Gastrocnemius medialis (tissue), 4 donors: Measurements from ENCODE around the gene RSBN1L.

Experiments
- POLR2A ChIP-seq, 2 donors: fragments of 450-650 bp; IDR thresholded peaks; one replicate each; pipeline ENCODE4 v1.6.1; 2017; ENCODE audit warnings: antibody characterized with exemption in 2 of 2, mild to moderate bottlenecking in 2 of 2, moderate library complexity in 2 of 2
- TF ChIP-seq, protein P1 (sequence below), 5 experiments: fragments of 450-650 bp in 3 of 5; fragments of 200-600 bp in 2 of 5; sonication (generic) in 2 of 5; IDR thresholded peaks in 4 of 5; conservative IDR thresholded peaks in 1 of 5; 1 replicate in 4 of 5; 2 replicates in 1 of 5; pipeline ENCODE4 v1.5.1; 2016 to 2019; ENCODE audit warnings: antibody characterized with exemption in 5 of 5, mild to moderate bottlenecking in 3 of 5, moderate library complexity in 3 of 5

DNA sequence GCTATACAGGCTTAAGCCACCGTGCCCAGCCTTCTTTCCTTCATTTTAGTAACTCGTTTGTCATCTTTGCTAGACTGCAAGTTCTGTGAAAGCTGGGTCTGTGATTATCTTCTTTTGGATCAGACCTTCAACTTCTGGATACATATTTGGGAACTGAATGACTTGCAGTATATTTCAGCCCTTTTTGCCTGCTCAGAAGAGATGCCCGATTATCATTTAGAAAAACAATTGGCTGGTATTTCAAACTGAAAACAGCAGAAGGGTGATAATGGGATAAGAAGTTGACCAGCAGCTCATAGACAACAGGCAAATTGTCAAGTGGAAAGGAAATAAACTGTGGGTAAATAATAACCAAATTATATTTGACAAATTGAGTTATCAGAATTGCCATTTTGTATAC is 14.6 kb downstream of the RSBN1L start:
- no peak for TF ChIP-seq POLR2A (IDR thresholded peaks at IDR 0.05)
- TF ChIP-seq, protein P1, sequence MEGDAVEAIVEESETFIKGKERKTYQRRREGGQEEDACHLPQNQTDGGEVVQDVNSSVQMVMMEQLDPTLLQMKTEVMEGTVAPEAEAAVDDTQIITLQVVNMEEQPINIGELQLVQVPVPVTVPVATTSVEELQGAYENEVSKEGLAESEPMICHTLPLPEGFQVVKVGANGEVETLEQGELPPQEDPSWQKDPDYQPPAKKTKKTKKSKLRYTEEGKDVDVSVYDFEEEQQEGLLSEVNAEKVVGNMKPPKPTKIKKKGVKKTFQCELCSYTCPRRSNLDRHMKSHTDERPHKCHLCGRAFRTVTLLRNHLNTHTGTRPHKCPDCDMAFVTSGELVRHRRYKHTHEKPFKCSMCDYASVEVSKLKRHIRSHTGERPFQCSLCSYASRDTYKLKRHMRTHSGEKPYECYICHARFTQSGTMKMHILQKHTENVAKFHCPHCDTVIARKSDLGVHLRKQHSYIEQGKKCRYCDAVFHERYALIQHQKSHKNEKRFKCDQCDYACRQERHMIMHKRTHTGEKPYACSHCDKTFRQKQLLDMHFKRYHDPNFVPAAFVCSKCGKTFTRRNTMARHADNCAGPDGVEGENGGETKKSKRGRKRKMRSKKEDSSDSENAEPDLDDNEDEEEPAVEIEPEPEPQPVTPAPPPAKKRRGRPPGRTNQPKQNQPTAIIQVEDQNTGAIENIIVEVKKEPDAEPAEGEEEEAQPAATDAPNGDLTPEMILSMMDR (IDR thresholded peaks at IDR 0.05 in 4 of 5, conservative IDR thresholded peaks at IDR 0.05 in 1 of 5), result no peak
